HG02970 (cell line): ENCODE results near the gene FLRT3.

Experiments used
- ATAC-seq: cut with Tn5 transposase; IDR thresholded peaks from one replicate; pipeline ENCODE4 v1.9.1; 2021; ENCODE audit warnings: mild to moderate bottlenecking, moderate library complexity, moderate number of reproducible peaks; ENCODE audit not compliant: unreplicated experiment, low FRiP score

Gene FLRT3

GRCh38 chr20:14331646-14332045 lies 5.8 kb downstream of the FLRT3 start:
- no peak for ATAC-seq

- ATAC-seq = no peak
These were observed 17.7 kb downstream of the FLRT3 start for GRCh38 chr20:14319704-14320103.

- ATAC-seq = no peak
These were observed 23.9 kb downstream of the FLRT3 start for GRCh38 chr20:14313341-14314020.

- ATAC-seq = no peak
These were observed 25.4 kb downstream of the FLRT3 start for GRCh38 chr20:14312001-14312400.

- no peak for ATAC-seq
These were observed 26.3 kb downstream of the FLRT3 start for GRCh38 chr20:14310977-14311627.

- no peak for ATAC-seq
These were observed 29.5 kb downstream of the FLRT3 start for GRCh38 chr20:14307956-14308355.

GRCh38 chr20:14304472-14304871 lies 32.9 kb downstream of the FLRT3 start:
- ATAC-seq = no peak

GRCh38 chr20:14303651-14304050 lies 33.8 kb downstream of the FLRT3 start:
- ATAC-seq = no peak

- no peak for ATAC-seq
These were observed 34.3 kb downstream of the FLRT3 start for GRCh38 chr20:14303106-14303505.

GRCh38 chr20:14299831-14300230 lies 37.6 kb downstream of the FLRT3 start:
- ATAC-seq = no peak

- no peak for ATAC-seq
These were observed 41.6 kb downstream of the FLRT3 start for GRCh38 chr20:14295770-14296309.

GRCh38 chr20:14295238-14295637 lies 42.2 kb downstream of the FLRT3 start:
- ATAC-seq = no peak

GRCh38 chr20:14291502-14291901 lies 45.9 kb downstream of the FLRT3 start:
- no peak for ATAC-seq

GRCh38 chr20:14288341-14289330 lies 48.8 kb downstream of the FLRT3 start:
- ATAC-seq = no peak

- no peak for ATAC-seq
These were observed 53.0 kb downstream of the FLRT3 start for GRCh38 chr20:14284443-14284842.

- no peak for ATAC-seq
These were observed 55.3 kb downstream of the FLRT3 start for GRCh38 chr20:14282140-14282539.
